Stimulated activated CD4-positive, alpha-beta T cell treated with anti-CD3 and anti-CD28 coated beads, Interleukin-4, amount 100 ng/mL, for 4 hours (primary cell): ENCODE measurements around the gene NLK.
"Not testable (repeated sequence)": the region's sequence is repeated elsewhere in the genome, so short reads cannot be mapped to it uniquely, and the experiment has no call there.

ENCODE experiments used
- DNase-seq, 2 experiments: peaks; one replicate each; pipeline ENCODE4 v3.0.0-alpha.2; 2020

NLK gene

GRCh38 chr17:28076144-28076543, 33.7 kb downstream of the NLK start:
- DNase-seq: no peak

GRCh38 chr17:28077140-28077539, 34.7 kb downstream of the NLK start:
- not testable (repeated sequence) for DNase-seq

- no peak for DNase-seq
These were observed 36.1 kb downstream of the NLK start for GRCh38 chr17:28078341-28079229.

- DNase-seq: no peak
These were observed 39.0 kb downstream of the NLK start for GRCh38 chr17:28081467-28081866.

- DNase-seq: no peak
These were observed 43.3 kb downstream of the NLK start for GRCh38 chr17:28085766-28086165.

- DNase-seq: no peak
These were observed 44.0 kb downstream of the NLK start for GRCh38 chr17:28086519-28086918.

- no peak for DNase-seq
These were observed 45.3 kb downstream of the NLK start for GRCh38 chr17:28087743-28088142.

GRCh38 chr17:28090551-28090950, 48.1 kb downstream of the NLK start:
- DNase-seq: no peak

GRCh38 chr17:28092088-28092487, 49.6 kb downstream of the NLK start:
- no peak for DNase-seq

GRCh38 chr17:28093999-28094716, 51.7 kb downstream of the NLK start:
- no peak for DNase-seq

- no peak for DNase-seq
These were observed 54.3 kb downstream of the NLK start for GRCh38 chr17:28096756-28097155.

GRCh38 chr17:28097254-28097653, 54.8 kb downstream of the NLK start:
- DNase-seq: no peak

GRCh38 chr17:28097901-28098300, 55.4 kb downstream of the NLK start:
- no peak for DNase-seq

- DNase-seq: not testable (repeated sequence)
These were observed 56.1 kb downstream of the NLK start for GRCh38 chr17:28098591-28098990.

- DNase-seq: no peak
These were observed 57.8 kb downstream of the NLK start for GRCh38 chr17:28100251-28100650.

- DNase-seq: no peak
These were observed 58.5 kb downstream of the NLK start for GRCh38 chr17:28100936-28101335.

- DNase-seq: no peak
These were observed 59.4 kb downstream of the NLK start for GRCh38 chr17:28101919-28102318.

GRCh38 chr17:28105501-28105900, 63.0 kb downstream of the NLK start:
- DNase-seq: no peak

- no peak for DNase-seq
These were observed 67.7 kb downstream of the NLK start for GRCh38 chr17:28110184-28110583.

- no peak for DNase-seq
These were observed 69.7 kb downstream of the NLK start for GRCh38 chr17:28112181-28112580.

GRCh38 chr17:28112606-28113005, 70.1 kb downstream of the NLK start:
- no peak for DNase-seq

- no peak for DNase-seq
These were observed 70.8 kb downstream of the NLK start for GRCh38 chr17:28113269-28113668.

GRCh38 chr17:28115046-28115445, 72.6 kb downstream of the NLK start:
- DNase-seq: no peak

GRCh38 chr17:28117304-28117703, 74.8 kb downstream of the NLK start:
- no peak for DNase-seq
